HepG2 (cell line): Measurements from ENCODE around the gene NME2. TPM values are rescaled to one million over a fixed set of nuclear protein-coding genes. Genes with fewer than 3 reads are reported as not detected.

Experiments
- ATF7 ChIP-seq, 2 experiments: fragments of 450-650 bp in 1 of 2; sonication (generic) in 1 of 2; formaldehyde crosslinking in 1 of 2; IDR thresholded peaks; 2 replicates each; pipeline versions ENCODE4 v1.4.0 to v1.6.1; 2016 to 2020; ENCODE audit warnings: antibody characterized with exemption in 1 of 2, mild to moderate bottlenecking in 1 of 2, missing genetic modification reagents in 1 of 2
- FOSL1 ChIP-seq: sonication (generic); formaldehyde crosslinking; IDR thresholded peaks from 2 replicates; pipeline ENCODE4 v1.9.0; 2021; ENCODE audit warnings: missing genetic modification reagents, borderline replicate concordance
- GATAD1 ChIP-seq: IDR thresholded peaks from 2 replicates; pipeline ENCODE4 v1.6.1; 2016; ENCODE audit warnings: missing genetic modification reagents, missing compliant biosample characterization
- GATAD2A ChIP-seq: IDR thresholded peaks from 2 replicates; pipeline ENCODE4 v1.6.1; 2016
- HIVEP1 ChIP-seq: sonication (generic); formaldehyde crosslinking; IDR thresholded peaks from 2 replicates; pipeline ENCODE4 v1.4.0; 2020; ENCODE audit warnings: mild to moderate bottlenecking, missing genetic modification reagents
- HNRNPH1 ChIP-seq: fragments of 200-400 bp; formaldehyde crosslinking; optimal IDR thresholded peaks from 2 replicates; pipeline ENCODE3; 2017; ENCODE audit warnings: mild to moderate bottlenecking, low read depth, low read length
- PAF1 ChIP-seq: IDR thresholded peaks from 2 replicates; pipeline ENCODE4 v1.6.1; 2016; ENCODE audit warnings: missing genetic modification reagents, missing compliant biosample characterization
- RBAK ChIP-seq: sonication (generic); formaldehyde crosslinking; IDR thresholded peaks from 2 replicates; pipeline ENCODE4 v1.5.1; 2020; ENCODE audit warnings: mild to moderate bottlenecking, missing genetic modification reagents
- REL ChIP-seq: sonication (generic); formaldehyde crosslinking; conservative IDR thresholded peaks from 2 replicates; pipeline ENCODE4 v1.8.0; 2022; ENCODE audit warnings: mild to moderate bottlenecking, missing genetic modification reagents, moderate library complexity
- SP2 ChIP-seq: sonication (generic); formaldehyde crosslinking; IDR thresholded peaks from 2 replicates; pipeline ENCODE4 v1.5.1; 2020; ENCODE audit warnings: mild to moderate bottlenecking, missing genetic modification reagents
- SSRP1 ChIP-seq: IDR thresholded peaks from 2 replicates; pipeline ENCODE4 v1.6.1; 2016; ENCODE audit warnings: control low read depth
- THYN1 ChIP-seq: sonication (generic); formaldehyde crosslinking; IDR thresholded peaks from 2 replicates; pipeline ENCODE4 v1.8.1; 2023; ENCODE audit warnings: low read depth, mild to moderate bottlenecking, moderate library complexity, missing genetic modification reagents, borderline replicate concordance
- TIGD3 ChIP-seq: sonication (generic); formaldehyde crosslinking; IDR thresholded peaks from 2 replicates; pipeline ENCODE4 v1.5.1; 2020; ENCODE audit warnings: mild to moderate bottlenecking, missing genetic modification reagents, borderline replicate concordance
- TOPORS ChIP-seq: sonication (generic); formaldehyde crosslinking; IDR thresholded peaks from 2 replicates; pipeline ENCODE4 v1.8.0; 2023; ENCODE audit warnings: mild to moderate bottlenecking, missing genetic modification reagents
- ZBTB10 ChIP-seq: sonication (generic); formaldehyde crosslinking; IDR thresholded peaks from 2 replicates; pipeline ENCODE4 v1.4.0; 2020; ENCODE audit warnings: missing genetic modification reagents, borderline replicate concordance
- ZBTB37 ChIP-seq: sonication (generic); formaldehyde crosslinking; IDR thresholded peaks from 2 replicates; pipeline ENCODE4 v1.4.0; 2020; ENCODE audit warnings: mild to moderate bottlenecking, missing genetic modification reagents
- ZBTB4 ChIP-seq: sonication (generic); formaldehyde crosslinking; IDR thresholded peaks from 2 replicates; pipeline ENCODE4 v1.4.0; 2020; ENCODE audit warnings: missing genetic modification reagents, mild to moderate bottlenecking, borderline replicate concordance
- ZBTB44 ChIP-seq: sonication (generic); formaldehyde crosslinking; IDR thresholded peaks from 2 replicates; pipeline ENCODE4 v1.4.0; 2020; ENCODE audit warnings: missing genetic modification reagents
- polyA plus RNA-seq, 8 experiments: library from polyadenylated mRNA; depleted of rRNA in 3 of 8; stranded (reverse) in 7 of 8; unstranded in 1 of 8; fragments of >200 nt; fragmentation: Illumina TruSeq in 4 of 8; extraction: Trizol in 4 of 8; gene quantifications; 2 replicates each; pipeline versions ENCODE4 v1.2.1 to v1.2.3, GENCODE V29; 2011 to 2016; ENCODE audit warnings: low read depth in 4 of 8, missing spikeins in 1 of 8, mixed read lengths in 1 of 8; ENCODE audit not compliant: insufficient read depth in 1 of 8
- total RNA-seq, 5 experiments: library from RNA; depleted of rRNA; stranded (reverse); fragments of >200 nt; fragmentation: Illumina TruSeq; extraction: Trizol; gene quantifications; 2 replicates each; pipeline ENCODE4 v1.2.3, GENCODE V29; 2016; ENCODE audit warnings: low read depth in 1 of 5

Gene NME2
- total and polyA plus RNA-seq, 2 of the 13 experiments (the other 11 are each of a cell fraction or from before 2014, with no cell fraction given) = 790 to 1,213 TPM

GRCh38 chr17:51120739-51121619, 45.2 kb upstream of the NME2 start, which contains the start of gene SPAG9 (continued):
- TF ChIP-seq ZBTB44 (CRISPR knock-in tag) = no peak
- no peak for TF ChIP-seq RBAK (CRISPR knock-in tag)
- no peak for TF ChIP-seq TIGD3 (CRISPR knock-in tag)
- TF ChIP-seq TOPORS (CRISPR knock-in tag) = no peak
- no peak for TF ChIP-seq HIVEP1 (CRISPR knock-in tag)
- TF ChIP-seq SSRP1 = peak; percentile 10; the same call in 1 of the 2 replicates
- TF ChIP-seq FOSL1 (CRISPR knock-in tag) = no peak
- TF ChIP-seq ZBTB37 = no peak
- no peak for TF ChIP-seq ZBTB4 (CRISPR knock-in tag)
- TF ChIP-seq PAF1 (CRISPR knock-in tag) = no peak
- no peak for TF ChIP-seq HNRNPH1
- TF ChIP-seq THYN1 (CRISPR knock-in tag) = no peak
- TF ChIP-seq ATF7 (IDR thresholded peaks at IDR 0.05) = no peak
- TF ChIP-seq ATF7 (CRISPR knock-in tag; IDR thresholded peaks at IDR 0.05) = no peak
- TF ChIP-seq GATAD1 = peak; percentile 90
- TF ChIP-seq SP2 = peak; percentile 42; the same call in 1 of the 2 replicates
- TF ChIP-seq REL (CRISPR knock-in tag) = no peak
- TF ChIP-seq ZBTB10 (CRISPR knock-in tag) = no peak
- peak; percentile 41 for TF ChIP-seq GATAD2A
